ENCODE data around the gene IFFO2. TPM values are rescaled to one million over a fixed set of nuclear protein-coding genes. Genes with fewer than 3 reads are reported as not detected.

IFFO2 gene
- total RNA-seq, 1 experiment from 2014 or later = 4.7 TPM

DNA sequence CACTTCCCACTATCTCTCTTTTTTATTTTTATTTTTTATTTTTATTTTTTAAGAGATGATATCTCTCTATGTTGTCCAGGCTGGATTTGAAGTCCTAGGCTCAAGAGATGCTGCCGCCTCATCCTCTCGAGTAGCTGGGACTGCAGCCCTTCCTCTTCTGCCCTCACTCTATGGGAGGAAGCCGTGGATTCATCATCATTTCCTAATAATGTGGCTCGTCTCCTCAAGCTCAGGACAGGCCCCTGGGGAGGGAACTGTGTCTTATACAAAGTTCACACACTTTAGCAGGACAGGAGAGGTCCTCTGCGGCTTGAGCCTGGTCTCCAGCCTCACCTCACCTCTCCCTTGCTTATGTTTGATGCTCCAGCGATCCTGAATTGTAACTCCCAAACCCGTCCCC, 16.5 kb upstream of the IFFO2 start:
- DNase-seq (ENCODE audit: low read depth) = no peak

GRCh38 chr1:18972531-18972930, 16.1 kb upstream of the IFFO2 start:
- peak; percentile 46 for DNase-seq (ENCODE audit: low read depth)

DNA sequence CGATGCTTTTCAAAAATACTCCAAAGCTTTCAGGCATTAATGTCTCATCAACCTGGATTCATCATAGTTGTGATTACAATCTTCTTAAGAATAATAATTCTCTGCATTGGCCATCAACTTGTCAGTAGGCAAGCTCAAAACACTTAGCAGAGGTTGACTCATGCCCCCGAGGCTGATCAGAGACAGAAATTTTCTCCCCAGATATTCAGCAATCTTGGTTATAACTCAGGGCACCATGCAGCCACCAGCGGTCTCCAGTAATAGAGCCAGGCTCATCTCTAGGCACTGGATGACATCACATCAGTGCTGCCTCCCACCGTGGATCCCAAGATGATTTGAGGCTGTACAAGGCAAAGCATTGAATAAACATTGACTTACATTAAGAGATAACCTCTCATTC, 14.3 kb upstream of the IFFO2 start:
- no peak for DNase-seq (ENCODE audit: low read depth)

- no peak for DNase-seq (ENCODE audit: low read depth)
Observed at GRCh38 chr1:18970358-18970757, 13.9 kb upstream of the IFFO2 start.

DNA sequence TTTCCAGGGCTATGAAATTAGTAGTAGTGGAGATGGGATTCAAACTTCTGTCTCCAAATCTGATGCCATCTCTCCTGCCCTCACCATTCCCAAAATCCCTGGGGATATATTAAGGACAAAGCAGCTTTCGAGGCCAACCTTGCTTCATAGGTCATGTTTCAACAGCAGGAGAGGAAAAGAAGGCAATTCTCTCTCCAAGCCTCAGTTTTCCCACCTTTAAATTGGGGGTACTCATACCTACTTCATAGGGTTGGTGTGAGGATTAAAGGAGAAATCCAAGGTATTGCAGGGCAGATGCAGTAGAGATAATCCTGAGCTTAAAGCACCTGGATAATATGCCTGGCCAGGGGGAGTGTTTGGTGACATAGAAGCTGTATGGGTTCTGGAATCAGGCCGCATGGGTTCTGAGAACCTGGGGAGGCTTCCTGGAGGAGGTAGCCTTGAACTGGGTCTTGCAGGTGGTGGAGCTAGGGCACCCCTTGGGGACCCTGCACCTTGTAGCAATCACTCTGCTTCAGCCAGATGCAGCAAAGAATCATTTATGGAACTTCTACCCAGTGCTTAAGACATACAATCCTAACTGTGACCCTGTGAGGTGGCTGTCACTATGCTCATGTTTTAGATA, 10.7 kb upstream of the IFFO2 start:
- DNase-seq (ENCODE audit: low read depth) = no peak

DNA sequence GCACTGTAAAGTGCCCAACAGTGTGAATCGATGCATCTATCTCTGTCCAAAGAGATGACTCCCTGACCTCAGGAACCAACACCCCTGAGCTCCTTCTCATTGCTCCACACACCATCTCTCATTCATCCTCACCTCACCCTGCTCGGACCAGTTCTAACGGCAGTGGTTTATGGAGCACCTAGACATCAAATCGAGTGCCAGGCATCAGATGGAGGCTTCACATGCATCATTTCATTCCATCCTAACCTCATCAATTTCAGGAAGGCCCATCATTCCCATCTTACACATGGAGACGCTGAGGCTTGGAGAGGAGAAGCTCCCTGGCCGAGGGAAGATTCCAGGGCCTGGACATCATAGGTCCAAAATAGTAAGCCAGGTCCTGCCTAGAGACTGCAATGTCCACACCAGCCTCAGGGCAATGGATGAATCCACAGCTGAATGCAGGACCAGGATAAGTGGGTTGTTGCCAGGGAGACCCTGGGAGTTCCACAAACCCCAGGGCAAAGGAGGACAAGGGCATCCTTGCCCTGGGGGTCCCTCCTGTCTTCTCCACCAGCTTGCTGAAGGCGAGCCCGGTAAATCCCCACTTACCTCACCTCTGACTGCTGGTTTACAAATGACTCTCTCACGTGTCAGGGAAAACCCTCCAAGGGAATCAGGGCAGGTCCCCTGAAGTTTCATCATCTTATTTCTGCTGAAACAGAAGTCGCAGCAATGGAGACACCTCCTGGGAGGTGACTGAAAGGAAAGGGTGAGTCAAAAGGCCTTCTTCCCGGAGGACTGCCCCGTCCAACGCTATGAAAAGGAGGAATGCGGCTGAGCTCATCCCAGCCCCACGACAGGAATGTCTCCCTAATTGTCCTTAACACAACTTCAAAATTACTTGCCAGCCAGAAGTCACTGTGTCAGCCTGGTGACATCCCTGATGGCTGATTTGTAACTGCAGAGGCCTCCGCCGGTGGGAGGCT, 9.0 kb upstream of the IFFO2 start:
- no peak for DNase-seq (ENCODE audit: low read depth)

GRCh38 chr1:18963968-18964367, 7.5 kb upstream of the IFFO2 start:
- DNase-seq (ENCODE audit: low read depth) = no peak

- DNase-seq (ENCODE audit: low read depth) = no peak
Observed at GRCh38 chr1:18962855-18963737, 6.6 kb upstream of the IFFO2 start.

- DNase-seq (ENCODE audit: low read depth) = no peak
Observed at GRCh38 chr1:18962121-18962721, 5.7 kb upstream of the IFFO2 start.

DNA sequence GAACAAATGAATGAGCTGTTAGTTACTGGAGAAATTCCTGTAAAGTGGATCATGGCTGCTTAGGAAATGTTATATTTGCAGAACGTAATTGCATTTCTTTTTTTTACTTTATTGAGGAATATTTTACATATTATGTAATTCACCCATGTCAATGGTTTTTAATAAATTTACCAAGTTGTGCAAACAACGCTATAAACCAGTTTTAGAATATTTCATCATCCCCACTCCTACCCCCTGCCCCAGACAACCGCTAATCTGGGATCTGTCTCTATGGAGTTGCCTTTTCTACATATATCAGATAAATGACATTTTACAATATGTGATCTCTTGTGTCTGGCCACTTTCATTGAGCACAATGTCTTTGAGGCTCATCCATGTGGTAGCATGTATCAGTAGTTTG, 4.3 kb upstream of the IFFO2 start:
- DNase-seq (ENCODE audit: low read depth) = no peak

DNA sequence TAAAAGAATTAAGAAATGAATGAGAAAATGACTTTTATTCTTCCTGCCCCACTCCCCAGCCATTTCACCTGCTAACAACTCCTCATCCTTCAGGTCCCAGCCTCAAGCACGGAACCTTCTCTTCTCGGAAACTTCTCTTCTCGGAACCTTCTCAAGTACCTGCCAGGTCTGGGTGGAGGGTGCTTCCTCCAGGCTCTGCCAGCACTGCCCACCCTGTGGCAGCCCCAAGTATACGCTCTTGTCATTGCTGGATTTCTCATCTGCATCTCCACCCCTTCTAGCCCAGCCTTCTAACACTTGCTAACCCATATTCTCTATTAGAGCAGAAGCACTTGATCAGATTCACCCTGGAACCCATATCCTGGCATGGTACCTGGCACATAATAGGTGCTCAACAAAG, 3.9 kb upstream of the IFFO2 start:
- no peak for DNase-seq (ENCODE audit: low read depth)

GRCh38 chr1:18959591-18959990, 3.1 kb upstream of the IFFO2 start:
- DNase-seq (ENCODE audit: low read depth) = no peak

- DNase-seq (ENCODE audit: low read depth) = no peak
Observed at GRCh38 chr1:18957532-18958300, 1.2 kb upstream of the IFFO2 start.

- no peak for DNase-seq (ENCODE audit: low read depth)
Observed at GRCh38 chr1:18957136-18957521, 653 bp upstream of the IFFO2 start.

DNA sequence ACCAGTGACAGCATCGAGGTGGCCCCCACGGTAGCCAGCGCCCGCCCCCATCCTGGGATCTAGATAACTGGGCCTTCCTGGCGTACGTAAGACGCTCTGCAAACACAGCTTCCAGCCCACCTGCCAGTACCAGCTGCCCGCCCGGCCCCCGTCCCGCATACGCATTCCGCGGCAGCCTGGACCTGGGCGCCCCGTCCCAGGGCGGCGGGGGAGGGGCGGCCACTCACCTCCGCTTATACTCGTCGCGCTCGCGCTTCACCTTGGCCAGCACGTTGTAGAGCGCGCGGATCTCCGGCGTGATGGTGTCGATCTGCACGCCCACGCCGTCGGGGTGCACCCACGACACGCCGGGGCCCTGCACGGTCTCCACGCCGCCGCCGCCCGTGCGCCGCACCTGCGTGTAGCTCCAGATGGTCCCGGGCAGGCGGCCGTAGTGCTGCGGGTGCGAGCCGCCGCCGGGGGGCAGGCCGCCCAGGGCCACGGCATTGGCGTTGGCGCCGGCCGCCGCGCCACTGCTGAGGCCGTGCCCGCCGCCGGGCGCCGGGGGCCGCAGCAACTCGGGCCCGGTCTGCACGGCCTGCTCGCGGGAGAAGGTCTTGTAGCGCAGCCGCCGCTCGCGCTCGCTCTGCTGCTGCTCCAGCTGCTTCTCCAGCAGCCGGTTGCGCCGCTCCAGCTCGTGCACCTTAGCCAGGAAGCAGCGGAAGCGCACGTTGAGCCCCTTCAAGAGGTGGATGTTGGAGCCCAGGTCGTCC, 859 bp downstream of the IFFO2 start:
- peak; percentile 31 for DNase-seq (ENCODE audit: low read depth)

DNA sequence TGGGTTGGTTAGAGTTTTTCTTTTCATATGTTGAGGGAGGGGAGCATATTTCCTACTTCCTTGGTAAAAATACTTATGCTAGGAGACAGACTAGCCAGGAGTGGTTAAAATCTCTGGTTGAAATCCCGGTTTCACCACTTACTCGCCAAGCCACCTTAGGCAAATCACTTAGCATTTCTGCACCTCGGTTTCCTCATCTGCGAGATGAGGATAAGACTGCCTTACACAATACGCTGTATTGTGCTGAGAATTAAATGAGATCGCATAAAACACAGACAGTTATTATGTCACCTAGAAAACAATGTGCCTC, 1.4 kb downstream of the IFFO2 start:
- no peak for DNase-seq (ENCODE audit: low read depth)

- no peak for DNase-seq (ENCODE audit: low read depth)
Observed at GRCh38 chr1:18954270-18955071, 2.0 kb downstream of the IFFO2 start.

DNA sequence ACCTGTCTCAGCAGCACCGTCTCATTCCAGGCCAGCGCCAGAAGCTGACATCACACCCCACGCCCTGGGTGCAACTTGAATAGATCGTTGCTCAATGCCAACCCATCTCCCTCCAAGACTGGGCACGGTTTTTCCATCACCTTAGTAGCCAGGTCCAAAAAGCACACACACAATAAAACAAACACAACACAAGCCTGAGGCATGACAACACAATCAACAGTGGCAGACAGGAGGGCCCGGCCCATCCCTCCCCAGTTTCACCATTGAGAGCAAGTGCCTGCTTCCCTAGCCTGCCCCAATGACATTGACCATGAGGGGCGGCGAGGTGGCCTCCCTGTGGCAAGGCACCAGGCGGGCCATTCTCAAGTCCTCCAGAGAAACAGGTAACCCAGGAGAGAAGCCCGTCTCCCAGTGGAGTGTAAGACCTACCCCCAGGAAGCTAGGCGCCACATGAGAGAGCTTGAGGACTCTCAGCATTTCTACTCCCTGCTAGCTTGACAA, 2.7 kb downstream of the IFFO2 start:
- DNase-seq (ENCODE audit: low read depth) = no peak

- DNase-seq (ENCODE audit: low read depth) = no peak
Observed at GRCh38 chr1:18951818-18952391, 4.6 kb downstream of the IFFO2 start.

All from LHCN-M2 (cell line).